ENCODE data around the gene HTRA3. TPM values are rescaled to one million over a fixed set of nuclear protein-coding genes. Genes with fewer than 3 reads are reported as not detected.

Gene HTRA3
- total RNA-seq, 2 donors from 2014 or later = 6.0 to 18.9 TPM

DNA sequence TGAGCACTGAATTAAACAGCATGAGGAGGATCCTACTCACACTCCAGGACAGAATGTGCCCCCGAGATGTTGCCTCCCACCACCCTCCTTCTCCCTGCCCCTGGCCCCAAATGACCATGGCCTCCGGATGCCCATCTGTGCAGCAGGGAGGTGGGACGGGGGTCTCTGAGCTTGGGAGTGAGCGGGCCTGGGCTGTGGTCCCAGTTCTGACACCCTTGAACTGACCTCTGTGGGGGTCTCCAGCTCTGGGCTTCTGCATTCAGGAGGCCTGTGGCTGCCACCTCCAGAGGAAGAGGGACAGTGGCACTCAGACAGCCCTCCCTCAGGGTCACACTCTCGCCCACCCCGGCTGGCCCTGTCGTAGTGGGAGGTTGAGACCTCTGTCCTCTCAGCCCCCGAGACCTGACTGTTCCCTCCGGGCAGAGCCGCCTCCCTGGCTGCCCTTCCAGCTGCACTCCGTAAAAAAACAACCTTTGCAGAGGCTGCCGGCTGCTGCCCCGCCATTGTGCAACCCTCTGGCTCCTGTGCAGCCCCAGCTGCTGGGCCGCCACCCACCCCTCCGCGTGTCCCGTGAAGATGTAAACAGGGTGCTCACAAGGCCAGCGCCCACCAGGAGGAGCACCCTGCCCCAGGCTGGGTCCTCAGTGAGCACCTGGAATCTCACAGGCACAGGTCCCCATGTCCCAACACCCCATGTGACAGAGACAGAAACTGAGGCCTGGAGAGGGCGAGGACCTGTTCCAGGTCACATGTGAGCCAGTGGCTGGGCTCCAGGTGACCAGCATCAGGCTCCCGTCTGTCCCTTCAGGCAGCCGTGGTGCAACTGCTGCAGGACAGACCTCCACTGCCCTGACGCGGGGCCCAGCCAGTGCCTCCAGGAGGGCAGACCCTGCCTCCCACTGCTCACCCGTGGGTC lies 39.6 kb downstream of the HTRA3 start:
- TF ChIP-seq, protein P1, sequence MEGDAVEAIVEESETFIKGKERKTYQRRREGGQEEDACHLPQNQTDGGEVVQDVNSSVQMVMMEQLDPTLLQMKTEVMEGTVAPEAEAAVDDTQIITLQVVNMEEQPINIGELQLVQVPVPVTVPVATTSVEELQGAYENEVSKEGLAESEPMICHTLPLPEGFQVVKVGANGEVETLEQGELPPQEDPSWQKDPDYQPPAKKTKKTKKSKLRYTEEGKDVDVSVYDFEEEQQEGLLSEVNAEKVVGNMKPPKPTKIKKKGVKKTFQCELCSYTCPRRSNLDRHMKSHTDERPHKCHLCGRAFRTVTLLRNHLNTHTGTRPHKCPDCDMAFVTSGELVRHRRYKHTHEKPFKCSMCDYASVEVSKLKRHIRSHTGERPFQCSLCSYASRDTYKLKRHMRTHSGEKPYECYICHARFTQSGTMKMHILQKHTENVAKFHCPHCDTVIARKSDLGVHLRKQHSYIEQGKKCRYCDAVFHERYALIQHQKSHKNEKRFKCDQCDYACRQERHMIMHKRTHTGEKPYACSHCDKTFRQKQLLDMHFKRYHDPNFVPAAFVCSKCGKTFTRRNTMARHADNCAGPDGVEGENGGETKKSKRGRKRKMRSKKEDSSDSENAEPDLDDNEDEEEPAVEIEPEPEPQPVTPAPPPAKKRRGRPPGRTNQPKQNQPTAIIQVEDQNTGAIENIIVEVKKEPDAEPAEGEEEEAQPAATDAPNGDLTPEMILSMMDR (IDR thresholded peaks at IDR 0.05) = no peak
- TF ChIP-seq POLR2AphosphoS5 (IDR thresholded peaks at IDR 0.05) (no peak), POLR2A (IDR thresholded peaks at IDR 0.05) (no peak)
- H3K4me3 ChIP-seq = no peak overlapping the region
- no peaks in the 10 kb centered on the region for H3K9me3 ChIP-seq
- H3K27ac ChIP-seq = no peak overlapping the region
- DNase-seq (ENCODE audit: low spot score) = no peak
- 63% methylated on average over 24 of the region's 24 CpGs for WGBS
- intact Hi-C loops (cut with DNase I) = loop anchor here (5.0 kb wide), 1 partner anchor 37 kb away; no protein-coding TSS in a partner anchor
- H3K36me3 ChIP-seq = no peaks in the 10 kb centered on the region
- H3K4me1 ChIP-seq (replicated peaks) = no peaks in the 10 kb centered on the region
- no peaks in the 10 kb centered on the region for H3K27me3 ChIP-seq (replicated peaks; ENCODE audit: insufficient read depth)

DNA sequence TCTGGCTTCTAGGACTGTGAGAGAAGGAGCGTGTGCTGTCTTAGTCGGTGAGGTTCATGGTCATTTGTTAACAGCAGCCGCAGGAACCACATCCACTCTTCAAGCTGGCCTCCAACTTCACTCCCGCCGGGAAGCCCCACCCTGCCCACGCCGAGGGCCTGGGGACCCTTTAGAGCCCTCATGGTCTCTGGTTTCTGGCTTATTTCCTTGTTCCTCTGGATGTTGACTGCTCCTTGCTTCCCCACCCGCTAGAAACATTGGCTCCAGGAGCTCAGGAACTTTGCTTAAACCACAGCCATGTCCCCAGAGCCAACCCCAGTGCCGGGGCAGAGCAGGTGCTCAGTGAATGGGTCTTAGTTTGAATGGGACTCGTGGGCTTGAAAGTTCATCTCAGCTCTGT lies 40.8 kb downstream of the HTRA3 start:
- Histone ChIP-seq H3K27me3 (replicated peaks; ENCODE audit: insufficient read depth) (no peaks in the 10 kb centered on the region), H3K36me3 (no peaks in the 10 kb centered on the region), H3K27ac (no peak overlapping the region), H3K4me3 (no peak overlapping the region), H3K4me1 (replicated peaks) (no peaks in the 10 kb centered on the region), H3K9me3 (no peaks in the 10 kb centered on the region)
- intact Hi-C loops (cut with DNase I) = no loop called here
- TF ChIP-seq POLR2AphosphoS5 (IDR thresholded peaks at IDR 0.05) (no peak), POLR2A (IDR thresholded peaks at IDR 0.05) (no peak)
- TF ChIP-seq, protein P1 (IDR thresholded peaks at IDR 0.05) = no peak
- 82% methylated on average over 10 of the region's 10 CpGs for WGBS
- no peak for DNase-seq (ENCODE audit: low spot score)

DNA sequence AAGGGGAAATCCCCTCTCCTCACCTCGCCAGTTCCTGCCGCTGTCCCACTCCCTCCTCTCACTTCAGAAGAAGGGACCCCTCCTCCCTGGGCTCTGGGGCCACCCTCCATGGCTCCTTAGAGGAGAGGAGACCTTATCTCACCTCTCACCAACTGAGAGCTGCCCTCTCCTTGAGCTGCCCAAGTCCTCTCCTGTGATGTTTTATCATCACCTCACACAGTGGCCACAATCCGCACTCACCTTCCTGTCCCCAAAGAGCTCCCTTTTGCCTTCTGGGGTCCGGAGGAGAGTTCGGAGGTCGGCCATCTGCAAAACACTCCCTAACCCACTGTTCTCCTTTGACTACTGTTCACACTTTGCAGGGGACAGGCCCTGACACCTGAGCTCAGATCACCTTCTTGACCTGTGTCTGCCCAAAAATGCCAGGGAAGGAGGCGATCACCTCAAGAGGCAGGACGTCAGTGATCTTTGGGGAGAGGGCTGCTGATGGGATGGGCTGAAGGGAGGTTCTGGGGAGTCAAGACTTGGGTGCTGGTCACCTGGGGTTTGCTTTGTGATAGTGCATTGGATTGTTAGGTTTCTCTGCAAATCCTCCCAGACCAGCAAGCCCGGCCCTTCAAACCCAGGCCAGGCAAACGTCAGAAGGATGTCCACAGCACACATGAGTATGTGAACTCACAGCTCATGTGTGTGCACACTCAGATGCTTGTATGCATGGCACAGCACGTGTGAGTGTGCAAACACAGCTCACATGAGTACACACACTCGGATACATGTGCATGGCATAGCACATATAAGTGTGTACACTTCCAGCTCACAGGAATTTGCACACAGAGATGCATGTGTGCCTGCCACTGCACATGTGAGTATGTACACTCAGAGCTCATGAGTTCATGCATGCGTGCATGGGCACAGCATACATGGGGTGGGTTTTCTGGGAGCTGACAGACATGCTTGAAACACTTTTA lies 41.8 kb downstream of the HTRA3 start:
- intact Hi-C loops (cut with DNase I) = no loop called here
- no peaks in the 10 kb centered on the region for H3K36me3 ChIP-seq

DNA sequence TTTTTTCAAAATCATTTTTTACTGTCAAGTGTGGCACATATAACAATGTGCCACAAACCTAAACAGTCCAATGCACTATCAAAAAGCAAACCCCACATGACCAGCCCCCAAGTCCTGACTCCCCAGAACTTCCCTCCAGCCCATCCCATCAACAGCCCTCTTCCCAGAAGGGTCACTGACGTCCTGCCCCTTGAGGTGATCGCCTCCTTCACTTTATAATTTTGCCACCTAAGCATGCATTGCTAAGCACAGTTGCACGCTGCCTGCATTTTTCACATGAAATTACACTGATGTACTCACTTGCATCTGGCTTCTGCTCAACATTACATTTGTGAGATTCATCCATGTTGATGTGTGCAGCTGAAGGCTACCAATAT lies 42.5 kb downstream of the HTRA3 start:
- Histone ChIP-seq H3K27ac (no peak overlapping the region), H3K36me3 (no peaks in the 10 kb centered on the region), H3K4me3 (no peak overlapping the region), H3K9me3 (no peaks in the 10 kb centered on the region), H3K27me3 (replicated peaks; ENCODE audit: insufficient read depth) (no peaks in the 10 kb centered on the region), H3K4me1 (replicated peaks) (no peaks in the 10 kb centered on the region)
- TF ChIP-seq, protein P1 (IDR thresholded peaks at IDR 0.05) = no peak
- TF ChIP-seq POLR2AphosphoS5 (IDR thresholded peaks at IDR 0.05) = no peak
- no peak for TF ChIP-seq POLR2A (IDR thresholded peaks at IDR 0.05)
- DNase-seq (ENCODE audit: low spot score) = no peak
- WGBS = 94% methylated on average over 3 of the region's 3 CpGs
- intact Hi-C loops (cut with DNase I) = no loop called here

More for the DNA sequence above, 41.8 kb downstream of the HTRA3 start:
- no peak for TF ChIP-seq POLR2A (IDR thresholded peaks at IDR 0.05)
- TF ChIP-seq, protein P1 (IDR thresholded peaks at IDR 0.05) = no peak
- no peak for TF ChIP-seq POLR2AphosphoS5 (IDR thresholded peaks at IDR 0.05)
- no peaks in the 10 kb centered on the region for H3K9me3 ChIP-seq
- WGBS = 76% methylated on average over 13 of the region's 13 CpGs
- no peak overlapping the region for H3K27ac ChIP-seq
- H3K4me3 ChIP-seq = no peak overlapping the region
- DNase-seq (ENCODE audit: low spot score) = no peak
- H3K27me3 ChIP-seq (replicated peaks; ENCODE audit: insufficient read depth) = no peaks in the 10 kb centered on the region
- no peaks in the 10 kb centered on the region for H3K4me1 ChIP-seq (replicated peaks)
